Measurements from ENCODE around the gene JCHAIN.
A peak's percentile ranks its signal among the peaks of the same experiment; 100 is the strongest.
"Not testable (repeated sequence)": the region's sequence is repeated elsewhere in the genome, so short reads cannot be mapped to it uniquely, and the experiment has no call there.

Gene JCHAIN

GRCh38 chr4:70666369-70666768 is at the start of gene JCHAIN:
Gene JCHAIN (minus strand): TSS chr4:70666508. CDS start chr4:70666490, 18 bp downstream.
- no peak for DNase-seq

GRCh38 chr4:70715097-70715496 is 48.8 kb upstream of the JCHAIN start:
- DNase-seq = no peak

- DNase-seq = no peak
Observed at GRCh38 chr4:70714079-70714887, 48.0 kb upstream of the JCHAIN start.

GRCh38 chr4:70713453-70714078 is 47.3 kb upstream of the JCHAIN start:
- DNase-seq = no peak

GRCh38 chr4:70712604-70713452 is 46.5 kb upstream of the JCHAIN start:
- DNase-seq = no peak

- no peak for DNase-seq
Observed at GRCh38 chr4:70712150-70712549, 45.8 kb upstream of the JCHAIN start.

GRCh38 chr4:70711599-70711998 is 45.3 kb upstream of the JCHAIN start:
- DNase-seq = no peak

- no peak for DNase-seq
Observed at GRCh38 chr4:70709611-70710205, 43.4 kb upstream of the JCHAIN start.

- DNase-seq = no peak
Observed at GRCh38 chr4:70706516-70706915, 40.2 kb upstream of the JCHAIN start.

GRCh38 chr4:70706044-70706461 is 39.7 kb upstream of the JCHAIN start:
- no peak for DNase-seq

- DNase-seq = peak; percentile 81 to 84
Observed at GRCh38 chr4:70705183-70706043, 39.1 kb upstream of the JCHAIN start.

GRCh38 chr4:70704931-70705182 is 38.5 kb upstream of the JCHAIN start:
- DNase-seq = no peak

- DNase-seq = peak; percentile 62 to 70
Observed at GRCh38 chr4:70704215-70704930, 38.1 kb upstream of the JCHAIN start.

- DNase-seq = no peak
Observed at GRCh38 chr4:70703619-70704214, 37.4 kb upstream of the JCHAIN start.

GRCh38 chr4:70702592-70702991 is 36.3 kb upstream of the JCHAIN start:
- not testable (repeated sequence) for DNase-seq

- DNase-seq = no peak
Observed at GRCh38 chr4:70701271-70701670, 35.0 kb upstream of the JCHAIN start.

GRCh38 chr4:70700712-70701111 is 34.4 kb upstream of the JCHAIN start:
- no peak for DNase-seq

GRCh38 chr4:70698435-70698834 is 32.1 kb upstream of the JCHAIN start:
- not testable (repeated sequence) for DNase-seq

- not testable (repeated sequence) for DNase-seq
Observed at GRCh38 chr4:70694633-70695032, 28.3 kb upstream of the JCHAIN start.

- DNase-seq = no peak
Observed at GRCh38 chr4:70691661-70692060, 25.4 kb upstream of the JCHAIN start.

- peak in 1 of 2 experiments; percentile 34 for DNase-seq
Observed at GRCh38 chr4:70688795-70689231, 22.5 kb upstream of the JCHAIN start.
